ENCODE data around the gene ANKRD40.
"Not testable (repeated sequence)": the region's sequence is repeated elsewhere in the genome, so short reads cannot be mapped to it uniquely, and the experiment has no call there.

ANKRD40 gene

GRCh38 chr17:50685691-50686493 is 21.8 kb downstream of the ANKRD40 start:
- no peak for DNase-seq (ENCODE audit: low read depth)

DNA sequence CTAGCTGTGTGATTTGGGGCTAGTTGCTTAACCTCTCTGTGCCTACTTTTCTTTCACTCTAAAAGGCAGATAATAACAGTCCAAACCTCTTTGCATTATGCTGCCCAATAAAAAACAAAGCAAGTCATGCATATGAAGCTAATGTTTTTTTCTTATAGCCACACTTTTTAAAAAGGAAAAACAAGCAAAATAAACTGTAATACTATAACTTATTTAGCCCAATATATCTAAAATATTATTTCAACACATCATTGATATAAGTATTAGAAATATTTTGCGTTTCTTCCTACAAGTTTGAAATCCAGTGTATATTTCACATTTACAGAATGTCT is 22.4 kb downstream of the ANKRD40 start:
- no peak for DNase-seq (ENCODE audit: low read depth)

- no peak for DNase-seq (ENCODE audit: low read depth)
Measured at GRCh38 chr17:50684612-50685333, 22.9 kb downstream of the ANKRD40 start.

GRCh38 chr17:50684288-50684611 is 23.5 kb downstream of the ANKRD40 start:
- no peak for DNase-seq (ENCODE audit: low read depth)

GRCh38 chr17:50683434-50684287 is 24.1 kb downstream of the ANKRD40 start:
- DNase-seq (ENCODE audit: low read depth) = no peak

GRCh38 chr17:50682938-50683337 is 24.8 kb downstream of the ANKRD40 start:
- no peak for DNase-seq (ENCODE audit: low read depth)

- no peak for DNase-seq (ENCODE audit: low read depth)
Measured at GRCh38 chr17:50682441-50682840, 25.3 kb downstream of the ANKRD40 start.

DNA sequence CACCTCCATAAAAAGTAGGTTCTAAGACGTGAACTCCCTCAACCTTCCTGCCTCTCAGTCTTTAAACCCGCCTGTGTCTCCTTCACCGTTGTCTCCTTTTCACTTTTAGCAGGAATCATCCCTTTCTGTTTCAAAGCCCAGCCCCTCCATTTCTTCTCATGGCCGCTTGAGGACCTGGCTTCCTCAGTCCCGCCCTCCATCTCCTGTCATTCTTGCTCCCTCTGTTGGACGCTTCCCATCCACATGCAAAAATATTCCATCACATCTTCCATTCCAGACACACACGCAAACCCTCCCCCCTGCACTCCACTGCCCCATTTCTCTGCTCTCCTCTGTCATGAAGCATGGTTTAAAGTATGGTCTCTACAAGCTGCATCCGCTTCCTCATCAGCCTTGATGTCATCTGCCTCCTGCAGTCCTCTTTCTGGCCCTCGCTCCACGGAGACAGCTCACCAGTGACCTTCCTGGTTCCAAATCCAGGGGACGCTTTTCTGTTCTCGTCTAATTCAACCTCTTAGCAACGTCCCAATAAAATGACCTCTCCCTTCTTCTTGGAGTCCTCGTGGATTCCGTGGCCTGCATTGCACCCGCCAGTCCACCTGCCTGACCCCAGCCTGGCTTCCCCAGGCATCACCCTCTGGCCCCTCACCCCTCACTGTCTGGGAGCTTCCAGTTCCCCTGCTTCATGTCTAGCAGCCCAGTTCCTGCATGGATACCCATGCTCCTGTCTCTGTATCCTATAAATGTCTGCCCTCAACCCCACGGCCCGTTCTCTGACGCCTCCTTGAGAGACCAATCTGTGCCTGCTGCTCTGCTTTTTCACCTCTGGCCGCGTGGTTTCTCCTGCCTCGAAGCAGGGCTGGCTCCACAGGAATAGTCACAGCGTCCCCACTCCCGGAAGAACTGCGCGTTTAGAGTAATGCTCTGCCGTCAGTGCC is 26.2 kb downstream of the ANKRD40 start:
- no peak for DNase-seq (ENCODE audit: low read depth)

DNA sequence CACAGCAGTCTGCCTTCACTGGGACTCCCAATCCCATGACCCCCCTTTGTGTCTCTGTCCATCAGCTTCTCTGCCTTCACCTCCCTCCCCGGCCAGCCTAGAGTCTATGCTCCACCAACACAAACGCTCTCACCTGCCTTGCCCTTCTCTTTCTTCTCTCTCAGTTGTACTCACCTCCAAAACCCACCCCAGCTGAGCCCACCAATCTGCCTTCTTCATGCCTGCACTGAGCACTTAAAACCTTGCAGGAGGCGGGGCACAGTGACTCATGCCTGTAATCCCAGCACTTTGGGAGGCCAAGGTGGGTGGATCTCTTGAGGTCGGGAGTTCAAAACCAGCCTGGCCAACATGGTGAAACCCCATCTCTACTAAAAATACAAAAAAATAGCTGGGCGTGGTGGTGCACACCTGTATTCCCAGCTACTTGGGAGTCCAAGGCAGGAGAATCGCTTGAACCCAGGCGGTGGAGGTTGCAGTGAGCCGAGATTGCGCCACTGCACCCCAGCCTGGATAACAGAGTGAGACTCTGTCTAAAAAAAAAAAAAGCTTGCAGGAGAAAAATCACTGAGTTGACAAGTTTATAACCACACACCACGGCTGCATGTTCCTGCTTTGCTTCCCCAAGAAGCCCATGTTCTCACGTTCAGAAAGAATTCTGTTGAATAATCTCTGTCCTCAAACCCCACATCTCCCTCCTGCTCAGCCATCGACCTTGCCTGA is 27.0 kb downstream of the ANKRD40 start:
- not testable (repeated sequence) for DNase-seq (ENCODE audit: low read depth)

GRCh38 chr17:50680126-50680525 is 27.6 kb downstream of the ANKRD40 start:
- DNase-seq (ENCODE audit: low read depth) = no peak

GRCh38 chr17:50679008-50679544 is 28.6 kb downstream of the ANKRD40 start:
- no peak for DNase-seq (ENCODE audit: low read depth)

DNA sequence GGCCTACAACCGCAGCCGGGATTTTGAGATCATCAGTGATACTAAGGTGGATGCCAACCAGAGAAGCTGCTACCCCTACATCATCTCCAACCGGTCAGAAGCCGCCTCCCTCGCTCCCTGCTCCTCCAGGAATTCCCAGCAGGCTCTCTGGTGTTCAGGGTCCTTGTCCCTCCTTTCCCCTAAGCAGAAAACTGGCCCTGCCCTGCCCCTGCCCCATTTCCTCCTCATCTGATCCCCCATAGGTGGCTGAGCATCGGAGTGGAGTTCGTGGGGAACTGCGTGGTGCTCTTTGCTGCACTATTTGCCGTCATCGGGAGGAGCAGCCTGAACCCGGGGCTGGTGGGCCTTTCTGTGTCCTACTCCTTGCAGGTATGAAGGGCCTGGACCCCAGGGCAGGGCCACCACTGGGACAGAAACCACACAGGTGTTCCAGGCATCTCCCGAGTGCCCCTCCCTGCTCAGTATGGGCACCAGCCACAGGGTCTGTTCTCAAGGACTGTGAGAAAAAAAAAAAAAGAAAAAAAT is 29.8 kb downstream of the ANKRD40 start:
- no peak for DNase-seq (ENCODE audit: low read depth)

DNA sequence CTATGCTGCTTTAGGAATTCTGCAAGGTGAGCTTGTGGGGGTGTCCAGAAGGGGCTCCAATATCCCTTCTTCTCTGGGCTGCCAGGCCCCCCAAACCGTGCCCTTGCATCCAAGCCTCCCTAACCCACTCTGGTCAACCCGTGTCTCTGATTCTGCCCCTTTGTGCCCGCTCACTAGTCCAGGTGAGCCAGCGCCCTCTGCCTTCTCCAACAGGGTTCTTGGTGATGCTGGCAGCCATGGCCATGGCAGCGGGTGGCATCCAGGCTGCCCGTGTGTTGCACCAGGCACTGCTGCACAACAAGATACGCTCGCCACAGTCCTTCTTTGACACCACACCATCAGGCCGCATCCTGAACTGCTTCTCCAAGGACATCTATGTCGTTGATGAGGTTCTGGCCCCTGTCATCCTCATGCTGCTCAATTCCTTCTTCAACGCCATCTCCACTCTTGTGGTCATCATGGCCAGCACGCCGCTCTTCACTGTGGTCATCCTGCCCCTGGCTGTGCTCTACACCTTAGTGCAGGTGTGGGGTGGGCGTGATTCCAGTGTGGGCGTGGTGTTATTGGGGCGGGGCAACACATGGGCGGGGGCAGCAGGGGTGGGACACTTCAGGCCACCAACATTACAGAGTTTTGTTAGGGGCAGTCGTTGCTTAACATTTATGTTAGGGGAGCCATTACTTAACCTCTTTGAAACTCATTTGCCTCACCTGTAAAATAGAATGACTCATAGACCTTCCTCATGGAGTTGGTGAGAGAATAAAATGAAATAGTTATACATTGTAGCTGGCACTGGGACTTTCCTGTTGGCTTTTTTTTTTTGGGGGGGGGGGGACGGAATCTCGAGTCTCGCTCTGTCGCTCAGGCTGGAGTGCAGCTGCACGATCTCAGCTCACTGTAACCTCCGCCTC is 31.4 kb downstream of the ANKRD40 start:
- no peak for DNase-seq (ENCODE audit: low read depth)

GRCh38 chr17:50675627-50676026 is 32.1 kb downstream of the ANKRD40 start:
- DNase-seq (ENCODE audit: low read depth) = no peak

DNA sequence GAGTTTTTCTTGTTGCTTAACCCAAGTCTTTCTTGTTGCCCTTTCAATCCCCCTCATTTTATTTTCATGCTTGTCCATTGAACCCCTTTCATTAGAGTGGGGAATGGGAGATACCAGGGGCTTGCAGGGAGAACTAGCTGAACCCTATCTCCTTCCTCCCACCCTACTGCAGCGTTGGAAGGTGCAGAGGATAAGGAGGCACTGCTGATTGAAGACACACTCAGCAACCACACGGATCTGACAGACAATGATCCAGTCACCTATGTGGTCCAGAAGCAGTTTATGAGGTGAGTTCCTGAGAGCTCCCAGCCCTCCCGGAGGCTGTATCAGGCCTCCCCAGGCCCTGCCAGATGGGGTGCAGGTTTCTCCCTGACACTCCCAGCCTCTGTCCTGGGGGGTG is 32.5 kb downstream of the ANKRD40 start:
- DNase-seq (ENCODE audit: low read depth) = no peak

- no peak for DNase-seq (ENCODE audit: low read depth)
Measured at GRCh38 chr17:50672831-50673551, 34.7 kb downstream of the ANKRD40 start.

GRCh38 chr17:50672071-50672470 is 35.6 kb downstream of the ANKRD40 start:
- no peak for DNase-seq (ENCODE audit: low read depth)

DNA sequence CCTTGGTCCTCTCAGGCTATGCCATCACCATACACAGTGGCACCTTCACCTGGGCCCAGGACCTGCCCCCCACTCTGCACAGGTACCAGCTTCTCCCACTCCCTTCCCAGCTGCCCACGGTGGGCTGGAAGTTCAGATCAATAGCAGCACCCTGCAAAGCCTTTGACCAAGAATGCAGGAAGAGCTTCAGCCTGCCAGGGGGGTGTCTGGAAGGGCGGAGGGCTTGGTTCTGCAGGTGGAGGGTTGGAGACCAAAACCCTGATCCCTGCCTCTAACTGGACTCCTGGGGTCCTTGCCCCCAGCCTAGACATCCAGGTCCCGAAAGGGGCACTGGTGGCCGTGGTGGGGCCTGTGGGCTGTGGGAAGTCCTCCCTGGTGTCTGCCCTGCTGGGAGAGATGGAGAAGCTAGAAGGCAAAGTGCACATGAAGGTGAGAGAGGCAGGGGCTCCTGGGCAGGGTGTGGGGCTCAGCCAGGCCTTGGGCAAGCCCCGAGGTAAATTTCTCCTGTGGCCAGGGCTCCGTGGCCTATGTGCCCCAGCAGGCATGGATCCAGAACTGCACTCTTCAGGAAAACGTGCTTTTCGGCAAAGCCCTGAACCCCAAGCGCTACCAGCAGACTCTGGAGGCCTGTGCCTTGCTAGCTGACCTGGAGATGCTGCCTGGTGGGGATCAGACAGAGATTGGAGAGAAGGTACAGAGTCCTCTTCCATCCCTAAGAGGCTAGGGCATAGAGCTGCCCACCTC is 38.7 kb downstream of the ANKRD40 start:
- DNase-seq (ENCODE audit: low read depth) = no peak

Data from CMK (cell line).